ENCODE results near the gene FOXJ3. TPM values are rescaled to one million over a fixed set of nuclear protein-coding genes. Genes with fewer than 3 reads are reported as not detected.

The FOXJ3 gene
- total RNA-seq, 1 donor: 86.7 TPM

GRCh38 chr1:42137766-42138165 lies 197.3 kb downstream of the FOXJ3 start:
- Histone ChIP-seq H3K27me3 (ENCODE audit: insufficient read depth, low read length) (no peaks in the 10 kb centered on the region), H3K9me3 (ENCODE audit: low read depth, low read length) (no peaks in the 10 kb centered on the region), H3K4me3 (ENCODE audit: low read length) (no peak overlapping the region)

DNA sequence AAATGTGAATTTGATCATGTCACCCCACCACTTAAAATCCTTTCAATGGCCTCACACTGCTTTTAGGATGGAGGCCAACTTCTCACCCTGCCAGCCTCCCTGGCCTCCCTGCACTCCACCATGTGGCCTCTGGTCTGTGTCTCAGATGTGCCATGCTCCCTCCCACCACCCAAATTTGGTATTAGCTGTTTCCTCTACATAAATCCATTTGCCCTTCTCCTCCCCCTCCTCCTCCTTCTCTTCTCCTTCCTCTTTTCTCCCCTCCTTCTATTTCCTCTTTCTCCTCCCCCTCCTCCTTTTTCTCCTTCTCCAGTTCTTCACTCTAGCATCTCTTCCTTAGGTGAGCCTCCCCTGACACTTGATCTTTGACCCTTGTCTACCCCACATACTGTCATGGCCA lies 198.6 kb downstream of the FOXJ3 start:
- no peaks in the 10 kb centered on the region for H3K4me1 ChIP-seq (ENCODE audit: insufficient read depth, low read length)
- H3K9me3 ChIP-seq (ENCODE audit: low read depth, low read length): no peaks in the 10 kb centered on the region
- H3K27me3 ChIP-seq (ENCODE audit: insufficient read depth, low read length): no peaks in the 10 kb centered on the region
- H3K4me3 ChIP-seq (ENCODE audit: low read length): no peak overlapping the region

More at GRCh38 chr1:42137766-42138165, 197.3 kb downstream of the FOXJ3 start:
- no peaks in the 10 kb centered on the region for H3K4me1 ChIP-seq (ENCODE audit: insufficient read depth, low read length)

DNA sequence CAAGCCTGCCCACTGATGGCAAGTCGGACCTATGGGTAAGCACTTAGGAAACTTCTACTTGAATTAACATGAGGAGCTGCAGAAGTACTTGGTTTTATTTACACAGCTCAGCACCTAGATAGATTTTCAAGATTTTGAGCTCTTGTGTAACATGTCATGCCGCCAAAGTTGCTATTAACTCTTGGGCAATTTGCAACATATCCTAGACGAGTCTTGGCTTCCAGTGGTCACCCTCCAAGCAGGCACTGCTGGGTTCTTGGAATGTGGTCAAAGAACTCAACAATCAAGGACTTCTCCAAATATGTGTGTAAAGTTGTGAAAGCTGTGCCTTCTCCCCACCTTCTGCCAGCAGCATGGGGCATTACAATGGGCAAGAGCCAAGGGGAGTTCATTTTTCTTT lies 199.6 kb downstream of the FOXJ3 start:
- H3K9me3 ChIP-seq (ENCODE audit: low read depth, low read length): no peaks in the 10 kb centered on the region
- H3K4me1 ChIP-seq (ENCODE audit: insufficient read depth, low read length): no peaks in the 10 kb centered on the region
- H3K27me3 ChIP-seq (ENCODE audit: insufficient read depth, low read length): no peaks in the 10 kb centered on the region
- H3K4me3 ChIP-seq (ENCODE audit: low read length): no peak overlapping the region

DNA sequence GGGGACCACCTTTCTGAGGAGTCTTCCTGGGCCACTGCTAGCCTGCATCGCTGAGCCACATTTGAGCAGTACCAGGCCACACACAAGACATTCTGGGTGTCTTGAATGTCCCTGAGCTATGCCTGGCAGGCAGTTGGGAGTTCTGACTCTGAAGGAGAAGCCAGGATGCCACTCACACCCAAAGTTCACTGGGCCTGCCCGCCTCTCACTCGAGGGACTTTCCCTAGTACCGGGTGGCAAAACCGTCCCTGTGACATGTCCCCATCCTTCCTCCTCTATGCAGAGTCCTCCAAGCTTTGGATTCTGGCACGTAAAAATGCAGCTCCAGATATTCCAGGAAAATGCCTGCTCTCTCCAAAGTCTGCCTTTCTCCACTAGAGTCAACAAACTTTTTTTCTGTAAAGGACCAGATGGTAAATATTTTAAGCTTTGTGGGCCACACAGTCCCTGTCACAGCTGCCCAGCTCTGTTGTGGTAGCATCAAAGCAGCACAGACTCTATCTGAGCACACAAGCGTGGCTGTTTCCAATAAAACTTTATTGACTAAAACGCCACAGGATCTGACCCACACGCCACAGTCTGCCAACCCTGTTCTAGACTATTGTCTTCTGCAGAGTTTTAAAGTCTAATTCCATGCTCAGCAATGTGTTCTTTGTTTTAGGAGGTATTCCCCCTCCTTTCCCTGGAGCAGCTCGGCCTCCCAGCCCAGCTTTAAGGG lies 201.1 kb downstream of the FOXJ3 start:
- Histone ChIP-seq H3K27me3 (ENCODE audit: insufficient read depth, low read length) (no peaks in the 10 kb centered on the region), H3K4me1 (ENCODE audit: insufficient read depth, low read length) (no peaks in the 10 kb centered on the region), H3K4me3 (ENCODE audit: low read length) (no peak overlapping the region), H3K9me3 (ENCODE audit: low read depth, low read length) (no peaks in the 10 kb centered on the region)

- H3K4me1 ChIP-seq (ENCODE audit: insufficient read depth, low read length): no peaks in the 10 kb centered on the region
- no peaks in the 10 kb centered on the region for H3K27me3 ChIP-seq (ENCODE audit: insufficient read depth, low read length)
- H3K9me3 ChIP-seq (ENCODE audit: low read depth, low read length): no peaks in the 10 kb centered on the region
- no peak overlapping the region for H3K4me3 ChIP-seq (ENCODE audit: low read length)
Observed at GRCh38 chr1:42133390-42133789, 201.6 kb downstream of the FOXJ3 start.

DNA sequence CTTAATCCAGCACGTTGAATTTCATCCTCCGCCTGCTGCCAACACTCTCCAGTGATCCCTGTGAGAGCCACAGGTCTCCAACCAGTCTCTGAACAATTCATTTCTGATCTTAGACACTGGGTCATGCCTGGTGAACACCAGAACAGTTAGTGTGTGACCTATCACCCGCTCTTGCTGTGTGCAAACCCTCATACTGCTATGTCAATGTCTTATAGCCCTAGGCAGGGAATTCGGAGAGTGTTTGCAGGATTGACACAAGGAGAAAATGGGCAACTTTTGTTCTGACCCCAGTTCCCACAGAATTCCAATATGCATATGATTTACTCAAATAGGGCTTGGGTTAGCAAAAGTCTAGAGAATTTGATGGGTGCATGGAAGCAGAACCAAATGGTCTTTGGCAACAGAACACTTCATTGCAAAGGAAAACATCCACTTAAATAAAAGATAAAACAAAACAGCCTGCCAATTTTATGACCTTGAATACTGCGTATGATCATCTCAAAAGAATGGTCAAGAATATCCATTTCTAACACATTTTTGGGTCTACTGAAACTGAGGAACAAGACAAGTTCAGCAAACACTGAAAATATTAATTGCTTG lies 204.9 kb downstream of the FOXJ3 start:
- no peaks in the 10 kb centered on the region for H3K27me3 ChIP-seq (ENCODE audit: insufficient read depth, low read length)
- H3K9me3 ChIP-seq (ENCODE audit: low read depth, low read length): no peaks in the 10 kb centered on the region
- H3K4me1 ChIP-seq (ENCODE audit: insufficient read depth, low read length): no peaks in the 10 kb centered on the region
- H3K4me3 ChIP-seq (ENCODE audit: low read length): no peak overlapping the region

DNA sequence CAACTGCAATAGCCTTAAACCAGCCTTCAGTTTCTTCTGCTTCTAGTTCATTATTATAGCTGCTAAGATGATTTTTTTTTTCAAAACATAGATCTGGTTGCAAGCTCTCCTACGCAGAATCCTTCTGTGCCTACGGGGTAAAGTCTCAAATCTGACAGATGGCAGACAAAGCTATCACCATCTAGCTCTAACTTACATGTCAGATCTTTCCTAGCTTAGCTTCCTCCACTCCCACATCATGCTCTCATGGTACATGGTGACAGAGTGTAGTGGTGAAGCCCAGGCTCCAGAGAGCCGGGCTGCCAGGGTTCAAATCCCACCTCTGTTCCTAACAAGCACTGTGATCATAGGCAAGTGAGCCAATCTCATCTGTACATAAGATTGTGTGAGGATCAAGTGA lies 206.1 kb downstream of the FOXJ3 start:
- Histone ChIP-seq H3K9me3 (ENCODE audit: low read depth, low read length) (no peaks in the 10 kb centered on the region), H3K27me3 (ENCODE audit: insufficient read depth, low read length) (no peaks in the 10 kb centered on the region), H3K4me1 (ENCODE audit: insufficient read depth, low read length) (no peaks in the 10 kb centered on the region), H3K4me3 (ENCODE audit: low read length) (no peak overlapping the region)

GRCh38 chr1:42128499-42128898 lies 206.5 kb downstream of the FOXJ3 start:
- Histone ChIP-seq H3K4me1 (ENCODE audit: insufficient read depth, low read length) (no peaks in the 10 kb centered on the region), H3K9me3 (ENCODE audit: low read depth, low read length) (no peaks in the 10 kb centered on the region), H3K4me3 (ENCODE audit: low read length) (no peak overlapping the region), H3K27me3 (ENCODE audit: insufficient read depth, low read length) (no peaks in the 10 kb centered on the region)

DNA sequence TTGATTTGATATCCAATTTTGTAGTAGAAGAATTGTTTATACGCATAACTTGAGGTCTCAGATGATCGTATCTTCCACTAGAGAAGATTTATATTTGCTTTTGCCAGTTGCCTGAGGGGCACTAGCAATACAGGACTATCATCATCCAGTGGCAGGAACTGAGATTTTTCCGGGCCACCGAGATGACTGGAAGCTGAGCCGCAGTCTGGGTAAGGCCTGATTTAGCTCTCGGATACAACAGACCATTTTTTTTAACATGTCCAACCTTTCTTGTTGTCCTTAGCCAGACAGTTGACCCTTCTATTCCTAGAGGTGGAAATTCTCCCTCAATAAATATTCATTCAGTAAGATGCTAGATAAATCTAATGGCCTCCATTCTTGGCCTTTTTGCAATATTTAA lies 207.3 kb downstream of the FOXJ3 start:
- no peaks in the 10 kb centered on the region for H3K27me3 ChIP-seq (ENCODE audit: insufficient read depth, low read length)
- H3K4me3 ChIP-seq (ENCODE audit: low read length): no peak overlapping the region
- H3K4me1 ChIP-seq (ENCODE audit: insufficient read depth, low read length): no peaks in the 10 kb centered on the region

More for the DNA sequence above, 207.3 kb downstream of the FOXJ3 start:
- no peaks in the 10 kb centered on the region for H3K9me3 ChIP-seq (ENCODE audit: low read depth, low read length)

Other genes with a start within 250 kb of the FOXJ3 start
- not detected for gene GUCA2B, start 181.8 kb downstream of the FOXJ3 start, total RNA-seq
- not detected for gene GUCA2A, start 170.5 kb downstream of the FOXJ3 start, total RNA-seq
- 0.10 TPM for gene RIMKLA, start 45.6 kb upstream of the FOXJ3 start, total RNA-seq
- gene ZMYND12, start 120.8 kb upstream of the FOXJ3 start, total RNA-seq: 0.84 TPM
- gene PPCS, start 121.3 kb upstream of the FOXJ3 start, total RNA-seq: 35.6 TPM
- gene CCDC30, start 128.1 kb upstream of the FOXJ3 start, total RNA-seq: 2.3 TPM